Neural cell (in vitro differentiated cells): Measurements from ENCODE around the gene LPP. TPM values are rescaled to one million over a fixed set of nuclear protein-coding genes. Genes with fewer than 3 reads are reported as not detected.

Experiments used
- H2AFZ ChIP-seq: fragments of 200-600, 300-800 bp; sonication (generic), shearing (Covaris generic); 2 replicates; pipeline ENCODE4 v1.6.0; 2014; ENCODE audit warnings: low read depth, mild to moderate bottlenecking, antibody characterized with exemption, low read length, moderate library complexity
- H3F3A ChIP-seq: fragments of 200-600 bp; shearing (Covaris generic); 2 replicates; pipeline ENCODE4 v1.6.1; 2016; ENCODE audit warnings: mild to moderate bottlenecking, moderate library complexity, mixed read lengths, antibody characterized with exemption, low read length; ENCODE audit not compliant: insufficient read depth, poor library complexity, severe bottlenecking
- H3K27ac ChIP-seq: fragments of 200-600, 300-800 bp; sonication (generic), shearing (Covaris generic); 2 replicates; pipeline ENCODE4 v1.5.1; 2014; ENCODE audit warnings: mild to moderate bottlenecking, low read length, moderate library complexity
- H3K27me3 ChIP-seq: fragments of 300-800, 200-600 bp; sonication (generic), shearing (Covaris generic); 2 replicates; pipeline ENCODE4 v1.6.0; 2014; ENCODE audit warnings: mild to moderate bottlenecking, low read depth, low read length, moderate library complexity; ENCODE audit not compliant: insufficient read depth
- H3K36me3 ChIP-seq: fragments of 300-800, 200-600 bp; sonication (generic), shearing (Covaris generic); 2 replicates; pipeline ENCODE4 v1.5.1; 2014; ENCODE audit warnings: mild to moderate bottlenecking, antibody characterized with exemption, low read length, moderate library complexity; ENCODE audit not compliant: insufficient read depth
- H3K4me2 ChIP-seq: fragments of 300-800, 200-600 bp; sonication (generic), shearing (Covaris generic); 2 replicates; pipeline ENCODE4 v1.6.0; 2014; ENCODE audit warnings: mild to moderate bottlenecking, low read length
- H3K4me3 ChIP-seq: fragments of 300-800, 200-600 bp; sonication (generic), shearing (Covaris generic); 2 replicates; pipeline ENCODE4 v1.5.1; 2014; ENCODE audit warnings: mild to moderate bottlenecking, low read length, moderate library complexity
- H3K79me2 ChIP-seq: fragments of 200-600 bp; shearing (Covaris generic); replicated peaks from 2 replicates; pipeline ENCODE4 v1.6.0; 2014; ENCODE audit warnings: mild to moderate bottlenecking, low read length, moderate library complexity; ENCODE audit not compliant: insufficient read depth
- H3K9ac ChIP-seq: fragments of 300-800, 200-600 bp; sonication (generic), shearing (Covaris generic); 2 replicates; pipeline ENCODE4 v1.6.1; 2016; ENCODE audit warnings: mild to moderate bottlenecking, low read length, mixed read lengths
- H3K9me2 ChIP-seq: fragments of 200-600 bp; shearing (Covaris generic); 2 replicates; pipeline ENCODE4 v1.6.1; 2016; ENCODE audit warnings: mild to moderate bottlenecking, low read length, mixed read lengths; ENCODE audit not compliant: insufficient read depth
- H3K9me3 ChIP-seq: fragments of 200-600, 300-800 bp; sonication (generic), shearing (Covaris generic); 2 replicates; pipeline ENCODE4 v1.6.1; 2016; ENCODE audit warnings: mild to moderate bottlenecking, mixed run types, low read length, moderate library complexity, mixed read lengths
- H4K20me1 ChIP-seq: fragments of 200-600 bp; shearing (Covaris generic); 2 replicates; pipeline ENCODE4 v1.6.1; 2016; ENCODE audit warnings: mild to moderate bottlenecking, mixed run types; ENCODE audit not compliant: insufficient read depth
- EP300 ChIP-seq: fragments of 450-650 bp; conservative IDR thresholded peaks from 2 replicates; pipeline ENCODE4 v1.6.1; 2014; ENCODE audit warnings: antibody characterized with exemption, mild to moderate bottlenecking, moderate library complexity; ENCODE audit not compliant: poor library complexity, severe bottlenecking
- EZH2 ChIP-seq: fragments of 200-600, 300-800 bp; shearing (Covaris generic), sonication (generic); IDR thresholded peaks from 2 replicates; pipeline ENCODE4 v1.6.1; 2014; ENCODE audit warnings: antibody characterized with exemption, low read length, borderline replicate concordance, mild to moderate bottlenecking; ENCODE audit not compliant: insufficient read depth, poor library complexity, severe bottlenecking
- MXI1 ChIP-seq: fragments of 450-650 bp; conservative IDR thresholded peaks from 2 replicates; pipeline ENCODE4 v1.6.1; 2014; ENCODE audit warnings: antibody characterized with exemption, mild to moderate bottlenecking; ENCODE audit not compliant: poor library complexity, severe bottlenecking
- POLR2AphosphoS5 ChIP-seq: IDR thresholded peaks from 2 replicates; pipeline ENCODE4 v1.6.1; 2012
- RAD21 ChIP-seq: fragments of 450-650 bp; conservative IDR thresholded peaks from 2 replicates; pipeline ENCODE4 v1.6.1; 2014; ENCODE audit warnings: antibody characterized with exemption, mild to moderate bottlenecking, moderate library complexity
- SMC3 ChIP-seq: fragments of 450-650 bp; conservative IDR thresholded peaks from 2 replicates; pipeline ENCODE4 v1.6.1; 2014; ENCODE audit warnings: antibody characterized with exemption, mild to moderate bottlenecking, moderate library complexity; ENCODE audit not compliant: poor library complexity
- TAF1 ChIP-seq: IDR thresholded peaks from 2 replicates; pipeline ENCODE4 v1.6.1; 2012; ENCODE audit warnings: low read depth
- polyA plus RNA-seq: library from polyadenylated mRNA; depleted of rRNA; stranded (reverse); fragments of >200 nt; gene quantifications from 2 replicates; pipeline ENCODE4 v1.2.3, GENCODE V29; 2014
- TF ChIP-seq, protein P1 (sequence below): IDR thresholded peaks from 2 replicates; pipeline ENCODE4 v1.6.1; 2012; ENCODE audit warnings: borderline replicate concordance
- TF ChIP-seq, protein P2 (sequence below): fragments of 450-650 bp; IDR thresholded peaks from 2 replicates; pipeline ENCODE4 v1.5.1; 2014; ENCODE audit warnings: antibody characterized with exemption, mild to moderate bottlenecking, moderate library complexity; ENCODE audit not compliant: poor library complexity, severe bottlenecking

Gene LPP
- polyA plus RNA-seq, 1 donor from 2014 or later, result 3.0 TPM

DNA sequence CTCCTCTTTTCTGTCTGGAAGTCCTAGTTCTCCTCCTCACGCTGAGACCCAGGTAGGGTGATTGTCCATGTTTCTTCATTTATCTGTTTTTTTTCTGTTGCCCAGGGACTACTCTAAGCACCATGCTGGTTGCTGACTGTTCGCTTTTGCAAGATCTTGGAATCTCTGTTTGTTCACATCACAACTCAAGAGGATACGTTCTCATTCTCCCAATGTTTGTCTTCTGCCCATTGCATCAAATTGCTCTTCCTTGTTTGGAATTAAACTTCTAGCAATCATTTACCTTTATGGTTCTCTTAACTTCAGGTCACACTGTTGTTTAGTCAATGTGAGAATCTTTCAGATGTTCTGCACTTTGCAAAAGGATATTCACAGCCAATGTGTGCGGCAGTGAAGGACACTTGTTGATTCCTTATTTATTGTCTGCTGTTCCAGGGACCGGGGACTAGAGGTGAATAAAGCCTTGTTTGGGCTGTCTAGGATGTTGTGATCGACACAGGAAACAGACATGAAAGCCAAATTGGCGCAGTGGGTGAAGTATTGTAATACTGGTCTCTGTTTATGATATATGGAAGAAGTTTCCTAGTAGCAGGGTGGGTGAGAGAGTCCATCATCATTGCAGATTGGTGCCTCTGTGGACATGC is 24.5 kb downstream of the LPP start:
- TF ChIP-seq EP300, result no peak
- TF ChIP-seq EZH2, result no peak
- TF ChIP-seq, protein P1, sequence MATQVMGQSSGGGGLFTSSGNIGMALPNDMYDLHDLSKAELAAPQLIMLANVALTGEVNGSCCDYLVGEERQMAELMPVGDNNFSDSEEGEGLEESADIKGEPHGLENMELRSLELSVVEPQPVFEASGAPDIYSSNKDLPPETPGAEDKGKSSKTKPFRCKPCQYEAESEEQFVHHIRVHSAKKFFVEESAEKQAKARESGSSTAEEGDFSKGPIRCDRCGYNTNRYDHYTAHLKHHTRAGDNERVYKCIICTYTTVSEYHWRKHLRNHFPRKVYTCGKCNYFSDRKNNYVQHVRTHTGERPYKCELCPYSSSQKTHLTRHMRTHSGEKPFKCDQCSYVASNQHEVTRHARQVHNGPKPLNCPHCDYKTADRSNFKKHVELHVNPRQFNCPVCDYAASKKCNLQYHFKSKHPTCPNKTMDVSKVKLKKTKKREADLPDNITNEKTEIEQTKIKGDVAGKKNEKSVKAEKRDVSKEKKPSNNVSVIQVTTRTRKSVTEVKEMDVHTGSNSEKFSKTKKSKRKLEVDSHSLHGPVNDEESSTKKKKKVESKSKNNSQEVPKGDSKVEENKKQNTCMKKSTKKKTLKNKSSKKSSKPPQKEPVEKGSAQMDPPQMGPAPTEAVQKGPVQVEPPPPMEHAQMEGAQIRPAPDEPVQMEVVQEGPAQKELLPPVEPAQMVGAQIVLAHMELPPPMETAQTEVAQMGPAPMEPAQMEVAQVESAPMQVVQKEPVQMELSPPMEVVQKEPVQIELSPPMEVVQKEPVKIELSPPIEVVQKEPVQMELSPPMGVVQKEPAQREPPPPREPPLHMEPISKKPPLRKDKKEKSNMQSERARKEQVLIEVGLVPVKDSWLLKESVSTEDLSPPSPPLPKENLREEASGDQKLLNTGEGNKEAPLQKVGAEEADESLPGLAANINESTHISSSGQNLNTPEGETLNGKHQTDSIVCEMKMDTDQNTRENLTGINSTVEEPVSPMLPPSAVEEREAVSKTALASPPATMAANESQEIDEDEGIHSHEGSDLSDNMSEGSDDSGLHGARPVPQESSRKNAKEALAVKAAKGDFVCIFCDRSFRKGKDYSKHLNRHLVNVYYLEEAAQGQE, result no peak
- no peak for TF ChIP-seq POLR2AphosphoS5
- TF ChIP-seq MXI1, result no peak
- TF ChIP-seq, protein P2, sequence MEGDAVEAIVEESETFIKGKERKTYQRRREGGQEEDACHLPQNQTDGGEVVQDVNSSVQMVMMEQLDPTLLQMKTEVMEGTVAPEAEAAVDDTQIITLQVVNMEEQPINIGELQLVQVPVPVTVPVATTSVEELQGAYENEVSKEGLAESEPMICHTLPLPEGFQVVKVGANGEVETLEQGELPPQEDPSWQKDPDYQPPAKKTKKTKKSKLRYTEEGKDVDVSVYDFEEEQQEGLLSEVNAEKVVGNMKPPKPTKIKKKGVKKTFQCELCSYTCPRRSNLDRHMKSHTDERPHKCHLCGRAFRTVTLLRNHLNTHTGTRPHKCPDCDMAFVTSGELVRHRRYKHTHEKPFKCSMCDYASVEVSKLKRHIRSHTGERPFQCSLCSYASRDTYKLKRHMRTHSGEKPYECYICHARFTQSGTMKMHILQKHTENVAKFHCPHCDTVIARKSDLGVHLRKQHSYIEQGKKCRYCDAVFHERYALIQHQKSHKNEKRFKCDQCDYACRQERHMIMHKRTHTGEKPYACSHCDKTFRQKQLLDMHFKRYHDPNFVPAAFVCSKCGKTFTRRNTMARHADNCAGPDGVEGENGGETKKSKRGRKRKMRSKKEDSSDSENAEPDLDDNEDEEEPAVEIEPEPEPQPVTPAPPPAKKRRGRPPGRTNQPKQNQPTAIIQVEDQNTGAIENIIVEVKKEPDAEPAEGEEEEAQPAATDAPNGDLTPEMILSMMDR, result no peak
- no peak for TF ChIP-seq TAF1
- TF ChIP-seq RAD21, result no peak
- TF ChIP-seq SMC3, result no peak
- Histone ChIP-seq H3K4me2 (no peak overlapping the region), H3K9me3 (no peaks in the 10 kb centered on the region), H2AFZ (no peak overlapping the region), H3K27me3 (no peaks in the 10 kb centered on the region), H4K20me1 (no peaks in the 10 kb centered on the region), H3F3A (no peaks in the 10 kb centered on the region), H3K27ac (no peak overlapping the region), H3K9me2 (no peaks in the 10 kb centered on the region), H3K79me2 (no peaks in the 10 kb centered on the region), H3K36me3 (no peaks in the 10 kb centered on the region), H3K4me3 (no peak overlapping the region), H3K9ac (no peak overlapping the region)

- H3K9me3 ChIP-seq, result no peaks in the 10 kb centered on the region
- H3F3A ChIP-seq, result no peaks in the 10 kb centered on the region
- no peak overlapping the region for H3K27ac ChIP-seq
- no peaks in the 10 kb centered on the region for H3K27me3 ChIP-seq
- H3K36me3 ChIP-seq, result no peaks in the 10 kb centered on the region
- no peak overlapping the region for H3K9ac ChIP-seq
- no peak overlapping the region for H3K4me3 ChIP-seq
- no peak overlapping the region for H3K4me2 ChIP-seq
- H3K9me2 ChIP-seq, result no peaks in the 10 kb centered on the region
- no peaks in the 10 kb centered on the region for H4K20me1 ChIP-seq
- no peaks in the 10 kb centered on the region for H3K79me2 ChIP-seq
- TF ChIP-seq EP300, result no peak
- TF ChIP-seq, protein P1, result no peak
- no peak for TF ChIP-seq SMC3
- no peak for TF ChIP-seq POLR2AphosphoS5
- TF ChIP-seq, protein P2, result no peak
- no peak for TF ChIP-seq TAF1
- no peak for TF ChIP-seq RAD21
- TF ChIP-seq EZH2, result no peak
- no peak for TF ChIP-seq MXI1
- no peak overlapping the region for H2AFZ ChIP-seq
These were observed 25.3 kb downstream of the LPP start for GRCh38 chr3:188179006-188179966.
